ENCODE measurements around the gene TTC27. TPM values are rescaled to one million over a fixed set of nuclear protein-coding genes. Genes with fewer than 3 reads are reported as not detected.

TTC27 gene
- total RNA-seq, 4 donors from 2014 or later: 7.1 to 20.3 (median 10.4) TPM

DNA sequence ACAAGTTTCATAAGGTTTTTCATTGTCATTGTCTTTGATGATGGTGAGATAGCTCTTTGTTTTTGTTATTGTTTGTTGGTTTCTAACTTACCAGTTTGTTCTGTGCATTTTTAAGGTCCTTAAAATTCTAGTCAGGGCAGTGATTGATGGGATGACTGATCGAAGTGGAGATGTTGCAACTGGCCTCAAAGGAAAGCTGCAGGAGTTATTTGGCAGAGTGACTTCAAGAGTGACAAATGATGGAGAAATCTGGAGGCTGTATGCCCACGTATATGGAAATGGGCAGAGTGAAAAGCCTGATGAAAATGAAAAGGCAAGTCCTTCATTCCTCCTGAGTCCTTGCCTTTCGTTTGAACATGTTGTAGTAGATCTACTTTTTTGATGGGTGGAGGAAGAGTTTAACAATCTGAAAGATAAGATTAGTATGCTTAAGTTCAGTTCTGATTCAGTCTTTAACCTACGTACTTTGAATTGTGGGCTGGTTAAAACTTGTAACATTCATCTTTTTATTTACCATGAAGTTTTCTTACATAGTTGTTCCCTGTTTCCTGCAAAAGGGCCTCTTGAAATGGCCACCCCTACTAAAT is 183.2 kb downstream of the TTC27 start:
- intact Hi-C loops (cut with DNase I; ENCODE audit: low total_unique reads) (no loop called here), in situ Hi-C loops (cut with MboI; ENCODE audit: low pct_ligation_motif_present in 1 of 4, low pct_unique_long_range_greater_than_20kb in 1 of 4, low sequenced_read_pairs in 3 of 4) (no loop called here)
- Histone ChIP-seq H3K4me3 (no peak overlapping the region), H3K27me3 (no peaks in the 10 kb centered on the region), H3K27ac (no peak overlapping the region), H3K36me3 (no peaks in the 10 kb centered on the region), H3K9me3 (no peaks in the 10 kb centered on the region), H3K4me1 (no peaks in the 10 kb centered on the region)
- 46 to 67% methylated on average over 3 to 4 of the region's 4 CpGs for WGBS, 2 donors (ENCODE audit: low coverage in 1 of 2)
- DNase-seq: no peak
- TF ChIP-seq, protein P1, sequence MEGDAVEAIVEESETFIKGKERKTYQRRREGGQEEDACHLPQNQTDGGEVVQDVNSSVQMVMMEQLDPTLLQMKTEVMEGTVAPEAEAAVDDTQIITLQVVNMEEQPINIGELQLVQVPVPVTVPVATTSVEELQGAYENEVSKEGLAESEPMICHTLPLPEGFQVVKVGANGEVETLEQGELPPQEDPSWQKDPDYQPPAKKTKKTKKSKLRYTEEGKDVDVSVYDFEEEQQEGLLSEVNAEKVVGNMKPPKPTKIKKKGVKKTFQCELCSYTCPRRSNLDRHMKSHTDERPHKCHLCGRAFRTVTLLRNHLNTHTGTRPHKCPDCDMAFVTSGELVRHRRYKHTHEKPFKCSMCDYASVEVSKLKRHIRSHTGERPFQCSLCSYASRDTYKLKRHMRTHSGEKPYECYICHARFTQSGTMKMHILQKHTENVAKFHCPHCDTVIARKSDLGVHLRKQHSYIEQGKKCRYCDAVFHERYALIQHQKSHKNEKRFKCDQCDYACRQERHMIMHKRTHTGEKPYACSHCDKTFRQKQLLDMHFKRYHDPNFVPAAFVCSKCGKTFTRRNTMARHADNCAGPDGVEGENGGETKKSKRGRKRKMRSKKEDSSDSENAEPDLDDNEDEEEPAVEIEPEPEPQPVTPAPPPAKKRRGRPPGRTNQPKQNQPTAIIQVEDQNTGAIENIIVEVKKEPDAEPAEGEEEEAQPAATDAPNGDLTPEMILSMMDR (IDR thresholded peaks at IDR 0.05): no peak
- TF ChIP-seq POLR2AphosphoS5 (IDR thresholded peaks at IDR 0.05): no peak
- TF ChIP-seq EP300 (IDR thresholded peaks at IDR 0.05; ENCODE audit: low read depth): no peak
- TF ChIP-seq POLR2A (IDR thresholded peaks at IDR 0.05): no peak

DNA sequence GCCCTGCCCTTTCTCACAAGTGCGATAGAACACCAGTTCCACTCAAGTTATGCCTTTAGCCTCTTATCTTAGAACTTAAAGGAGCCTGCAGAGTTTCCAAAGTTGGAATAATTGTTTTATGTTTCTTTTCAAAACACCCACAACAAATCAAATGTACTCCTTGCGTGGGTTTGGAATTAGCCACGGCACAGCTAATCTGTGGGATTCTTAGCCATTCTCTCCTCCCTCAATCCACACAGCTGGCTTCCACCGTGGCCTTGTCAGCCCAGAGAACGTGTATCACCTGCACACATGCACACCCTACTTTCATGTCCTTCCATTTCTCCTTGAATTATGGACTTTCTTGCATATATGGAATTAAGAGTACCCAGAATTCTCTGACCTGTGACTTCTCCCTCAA is 183.8 kb downstream of the TTC27 start:
- Histone ChIP-seq H3K9me3 (no peaks in the 10 kb centered on the region), H3K27ac (no peak overlapping the region), H3K36me3 (no peaks in the 10 kb centered on the region), H3K27me3 (no peaks in the 10 kb centered on the region), H3K4me3 (no peak overlapping the region), H3K4me1 (no peaks in the 10 kb centered on the region)
- in situ Hi-C loops (cut with MboI; ENCODE audit: low pct_ligation_motif_present in 1 of 4, low pct_unique_long_range_greater_than_20kb in 1 of 4, low sequenced_read_pairs in 3 of 4): no loop called here
- 92 to 96% methylated on average over 5 of the region's 5 CpGs for WGBS, 2 donors (ENCODE audit: low coverage in 1 of 2)
- no peak for DNase-seq
- TF ChIP-seq POLR2A (IDR thresholded peaks at IDR 0.05) (no peak), EP300 (IDR thresholded peaks at IDR 0.05; ENCODE audit: low read depth) (no peak), POLR2AphosphoS5 (IDR thresholded peaks at IDR 0.05) (no peak)
- TF ChIP-seq, protein P1 (IDR thresholded peaks at IDR 0.05): no peak
- intact Hi-C loops (cut with DNase I; ENCODE audit: low total_unique reads): no loop called here

DNA sequence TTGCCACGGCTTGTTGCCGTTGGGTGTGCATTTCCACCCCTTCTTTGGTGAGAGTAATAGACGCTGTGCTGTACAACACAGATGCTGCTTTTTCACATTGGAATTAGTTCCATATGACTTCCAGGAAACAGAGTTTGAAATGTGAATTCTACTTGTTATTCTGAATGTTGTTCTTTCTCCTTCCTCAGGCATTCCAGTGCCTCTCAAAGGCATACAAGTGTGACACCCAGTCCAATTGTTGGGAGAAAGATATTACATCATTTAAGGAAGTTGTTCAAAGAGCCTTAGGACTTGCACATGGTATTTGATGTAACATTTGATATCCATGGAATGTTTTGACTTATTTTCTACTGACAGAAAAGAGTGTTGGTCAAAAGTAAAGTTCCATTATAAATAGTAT is 184.5 kb downstream of the TTC27 start:
- WGBS, 2 donors (ENCODE audit: low coverage in 1 of 2): 87 to 95% methylated on average over 3 of the region's 3 CpGs
- peaks cover 0 to 3% (median 0%) of the 10 kb centered on the region in 4 donors for H3K36me3 ChIP-seq
- H3K4me3 ChIP-seq: no peak overlapping the region
- no peaks in the 10 kb centered on the region for H3K4me1 ChIP-seq
- intact Hi-C loops (cut with DNase I; ENCODE audit: low total_unique reads) (no loop called here), in situ Hi-C loops (cut with MboI; ENCODE audit: low pct_ligation_motif_present in 1 of 4, low pct_unique_long_range_greater_than_20kb in 1 of 4, low sequenced_read_pairs in 3 of 4) (no loop called here)
- H3K27me3 ChIP-seq: no peaks in the 10 kb centered on the region
- DNase-seq: no peak
- no peak overlapping the region for H3K27ac ChIP-seq
- TF ChIP-seq POLR2A (IDR thresholded peaks at IDR 0.05): no peak
- TF ChIP-seq EP300 (IDR thresholded peaks at IDR 0.05; ENCODE audit: low read depth): no peak
- TF ChIP-seq, protein P1 (IDR thresholded peaks at IDR 0.05): no peak
- no peak for TF ChIP-seq POLR2AphosphoS5 (IDR thresholded peaks at IDR 0.05)
- H3K9me3 ChIP-seq: no peaks in the 10 kb centered on the region

DNA sequence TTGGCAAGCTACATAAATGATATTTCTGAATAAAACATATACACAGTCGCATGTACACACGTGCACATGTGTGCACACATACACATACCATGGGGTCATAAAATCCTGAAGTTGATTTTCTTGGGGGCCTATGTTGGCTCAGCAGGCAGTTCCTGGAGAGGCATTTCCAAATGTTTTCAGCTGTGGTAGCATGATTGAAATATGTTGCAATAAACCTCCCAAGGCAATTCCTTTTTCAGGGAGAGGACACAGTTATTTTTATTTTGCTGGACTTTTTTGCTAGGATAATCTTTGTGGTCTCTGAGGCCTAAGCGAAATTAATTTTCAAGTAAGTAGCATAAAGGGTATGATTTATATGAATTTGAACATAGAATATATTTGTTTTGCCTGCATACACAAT is 192.2 kb downstream of the TTC27 start:
- no peak for DNase-seq
- Histone ChIP-seq H3K9me3 (no peaks in the 10 kb centered on the region), H3K27ac (no peak overlapping the region), H3K36me3 (peaks cover 0 to 5% (median 0%) of the 10 kb centered on the region in 4 donors), H3K27me3 (no peaks in the 10 kb centered on the region), H3K4me3 (no peak overlapping the region), H3K4me1 (peaks cover 0 to 6% (median 0%) of the 10 kb centered on the region in 4 donors)
- 86 to 90% methylated on average over 3 of the region's 3 CpGs for WGBS, 2 donors (ENCODE audit: low coverage in 1 of 2)
- intact Hi-C loops (cut with DNase I; ENCODE audit: low total_unique reads): no loop called here
- TF ChIP-seq POLR2AphosphoS5 (IDR thresholded peaks at IDR 0.05) (no peak), POLR2A (IDR thresholded peaks at IDR 0.05) (no peak), EP300 (IDR thresholded peaks at IDR 0.05; ENCODE audit: low read depth) (no peak)
- TF ChIP-seq, protein P1 (IDR thresholded peaks at IDR 0.05): no peak
- in situ Hi-C loops (cut with MboI; ENCODE audit: low pct_ligation_motif_present in 1 of 4, low pct_unique_long_range_greater_than_20kb in 1 of 4, low sequenced_read_pairs in 3 of 4): no loop called here
